ENCODE data around the gene EPSTI1. TPM values are rescaled to one million over a fixed set of nuclear protein-coding genes. Genes with fewer than 3 reads are reported as not detected.
A peak's percentile ranks its signal among the peaks of the same experiment; 100 is the strongest.

EPSTI1 gene
- total and polyA plus RNA-seq, 10 of the 15 experiments (the other 5 are each of a cell fraction or from before 2014, with no cell fraction given), result 4.7 to 32.0 (median 24.2) TPM

DNA sequence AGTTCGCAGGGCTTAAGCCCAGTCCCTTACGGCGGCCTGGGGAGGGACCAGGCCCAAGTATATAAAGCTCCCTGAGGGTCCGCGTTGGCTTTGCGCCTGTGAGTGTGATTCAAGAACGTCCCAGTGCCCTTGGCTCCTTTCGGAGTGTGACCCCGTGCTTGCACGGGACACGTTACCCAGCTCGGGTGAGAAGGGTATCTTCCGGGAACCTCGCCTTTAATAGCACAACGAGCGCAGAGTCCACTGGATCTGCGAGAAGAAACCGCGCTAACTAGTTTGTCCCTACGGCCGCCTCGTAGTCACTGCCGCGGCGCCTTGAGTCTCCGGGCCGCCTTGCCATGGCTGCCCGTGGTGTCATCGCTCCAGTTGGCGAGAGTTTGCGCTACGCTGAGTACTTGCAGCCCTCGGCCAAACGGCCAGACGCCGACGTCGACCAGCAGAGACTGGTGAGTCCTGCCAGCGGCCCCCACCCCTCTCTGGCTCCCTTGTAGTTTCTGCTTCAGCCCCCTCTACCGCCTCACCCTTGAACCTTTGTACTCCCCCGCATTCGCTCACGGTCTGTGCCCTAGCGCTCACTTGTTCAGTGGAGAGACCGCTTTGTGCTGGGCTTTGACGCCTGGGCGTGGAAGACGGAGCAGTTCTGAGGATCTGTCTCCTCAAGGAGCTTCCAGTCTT, 31.4 kb upstream of the EPSTI1 start, which contains the start of gene DNAJC15 (continued):
- TF ChIP-seq, protein P1, sequence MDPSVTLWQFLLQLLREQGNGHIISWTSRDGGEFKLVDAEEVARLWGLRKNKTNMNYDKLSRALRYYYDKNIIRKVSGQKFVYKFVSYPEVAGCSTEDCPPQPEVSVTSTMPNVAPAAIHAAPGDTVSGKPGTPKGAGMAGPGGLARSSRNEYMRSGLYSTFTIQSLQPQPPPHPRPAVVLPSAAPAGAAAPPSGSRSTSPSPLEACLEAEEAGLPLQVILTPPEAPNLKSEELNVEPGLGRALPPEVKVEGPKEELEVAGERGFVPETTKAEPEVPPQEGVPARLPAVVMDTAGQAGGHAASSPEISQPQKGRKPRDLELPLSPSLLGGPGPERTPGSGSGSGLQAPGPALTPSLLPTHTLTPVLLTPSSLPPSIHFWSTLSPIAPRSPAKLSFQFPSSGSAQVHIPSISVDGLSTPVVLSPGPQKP (IDR thresholded peaks at IDR 0.05; ENCODE audit: low read depth, low read length), result no peak
- TF ChIP-seq EZH2 (IDR thresholded peaks at IDR 0.05; ENCODE audit: borderline replicate concordance, control insufficient read depth, low read depth, low read length) (no peak), CREB1 (IDR thresholded peaks at IDR 0.05; ENCODE audit: low read depth) (peak; percentile 71; the same call in 1 of the 2 replicates), KDM1A (IDR thresholded peaks at IDR 0.05; ENCODE audit: borderline replicate concordance) (no peak), ZNF384 (IDR thresholded peaks at IDR 0.05; ENCODE audit: borderline replicate concordance, low read depth, low read length) (no peak), SUPT20H (IDR thresholded peaks at IDR 0.05; ENCODE audit: borderline replicate concordance, control insufficient read depth, low read depth, low read length) (no peak), CHD4 (IDR thresholded peaks at IDR 0.05) (no peak), MEF2A (IDR thresholded peaks at IDR 0.05; ENCODE audit: insufficient read depth, low read depth, low read length) (no peak), CEBPB (IDR thresholded peaks at IDR 0.05; ENCODE audit: borderline replicate concordance in 1 of 2, low read depth in 2 of 2, low read length in 2 of 2) (no peak), JUND (IDR thresholded peaks at IDR 0.05; ENCODE audit: low read depth, low read length) (no peak), GATAD2B (conservative IDR thresholded peaks at IDR 0.05; ENCODE audit: low read depth) (peak; percentile 67; the same call in 1 of the 2 replicates), SP1 (IDR thresholded peaks at IDR 0.05; ENCODE audit: low read depth, low read length) (no peak), EED (IDR thresholded peaks at IDR 0.05; ENCODE audit: low read depth) (no peak; the same call in 1 of the 2 replicates), BMI1 (IDR thresholded peaks at IDR 0.05; ENCODE audit: borderline replicate concordance) (no peak), FOS (IDR thresholded peaks at IDR 0.05; ENCODE audit: borderline replicate concordance, extremely low read depth, insufficient read length) (no peak), MYB (IDR thresholded peaks at IDR 0.05; ENCODE audit: borderline replicate concordance, low read depth, low read length) (no peak), BACH1 (IDR thresholded peaks at IDR 0.05; ENCODE audit: borderline replicate concordance) (no peak), ZNF24 (IDR thresholded peaks at IDR 0.05) (peak; percentile 55; the same call in 1 of the 2 replicates), NFYB (IDR thresholded peaks at IDR 0.05; ENCODE audit: insufficient read depth, low read depth, low read length) (no peak), ESRRA (IDR thresholded peaks at IDR 0.05; ENCODE audit: low read length) (no peak), CREM (IDR thresholded peaks at IDR 0.05; ENCODE audit: low read depth) (peak; percentile 73)
- TF ChIP-seq, protein P2, sequence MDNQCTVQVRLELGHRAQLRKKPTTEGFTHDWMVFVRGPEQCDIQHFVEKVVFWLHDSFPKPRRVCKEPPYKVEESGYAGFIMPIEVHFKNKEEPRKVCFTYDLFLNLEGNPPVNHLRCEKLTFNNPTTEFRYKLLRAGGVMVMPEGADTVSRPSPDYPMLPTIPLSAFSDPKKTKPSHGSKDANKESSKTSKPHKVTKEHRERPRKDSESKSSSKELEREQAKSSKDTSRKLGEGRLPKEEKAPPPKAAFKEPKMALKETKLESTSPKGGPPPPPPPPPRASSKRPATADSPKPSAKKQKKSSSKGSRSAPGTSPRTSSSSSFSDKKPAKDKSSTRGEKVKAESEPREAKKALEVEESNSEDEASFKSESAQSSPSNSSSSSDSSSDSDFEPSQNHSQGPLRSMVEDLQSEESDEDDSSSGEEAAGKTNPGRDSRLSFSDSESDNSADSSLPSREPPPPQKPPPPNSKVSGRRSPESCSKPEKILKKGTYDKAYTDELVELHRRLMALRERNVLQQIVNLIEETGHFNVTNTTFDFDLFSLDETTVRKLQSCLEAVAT (IDR thresholded peaks at IDR 0.05), result peak; percentile 58
- TF ChIP-seq, protein P3, sequence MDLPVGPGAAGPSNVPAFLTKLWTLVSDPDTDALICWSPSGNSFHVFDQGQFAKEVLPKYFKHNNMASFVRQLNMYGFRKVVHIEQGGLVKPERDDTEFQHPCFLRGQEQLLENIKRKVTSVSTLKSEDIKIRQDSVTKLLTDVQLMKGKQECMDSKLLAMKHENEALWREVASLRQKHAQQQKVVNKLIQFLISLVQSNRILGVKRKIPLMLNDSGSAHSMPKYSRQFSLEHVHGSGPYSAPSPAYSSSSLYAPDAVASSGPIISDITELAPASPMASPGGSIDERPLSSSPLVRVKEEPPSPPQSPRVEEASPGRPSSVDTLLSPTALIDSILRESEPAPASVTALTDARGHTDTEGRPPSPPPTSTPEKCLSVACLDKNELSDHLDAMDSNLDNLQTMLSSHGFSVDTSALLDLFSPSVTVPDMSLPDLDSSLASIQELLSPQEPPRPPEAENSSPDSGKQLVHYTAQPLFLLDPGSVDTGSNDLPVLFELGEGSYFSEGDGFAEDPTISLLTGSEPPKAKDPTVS (IDR thresholded peaks at IDR 0.05; ENCODE audit: low read depth, low read length), result no peak
- TF ChIP-seq, protein P4, sequence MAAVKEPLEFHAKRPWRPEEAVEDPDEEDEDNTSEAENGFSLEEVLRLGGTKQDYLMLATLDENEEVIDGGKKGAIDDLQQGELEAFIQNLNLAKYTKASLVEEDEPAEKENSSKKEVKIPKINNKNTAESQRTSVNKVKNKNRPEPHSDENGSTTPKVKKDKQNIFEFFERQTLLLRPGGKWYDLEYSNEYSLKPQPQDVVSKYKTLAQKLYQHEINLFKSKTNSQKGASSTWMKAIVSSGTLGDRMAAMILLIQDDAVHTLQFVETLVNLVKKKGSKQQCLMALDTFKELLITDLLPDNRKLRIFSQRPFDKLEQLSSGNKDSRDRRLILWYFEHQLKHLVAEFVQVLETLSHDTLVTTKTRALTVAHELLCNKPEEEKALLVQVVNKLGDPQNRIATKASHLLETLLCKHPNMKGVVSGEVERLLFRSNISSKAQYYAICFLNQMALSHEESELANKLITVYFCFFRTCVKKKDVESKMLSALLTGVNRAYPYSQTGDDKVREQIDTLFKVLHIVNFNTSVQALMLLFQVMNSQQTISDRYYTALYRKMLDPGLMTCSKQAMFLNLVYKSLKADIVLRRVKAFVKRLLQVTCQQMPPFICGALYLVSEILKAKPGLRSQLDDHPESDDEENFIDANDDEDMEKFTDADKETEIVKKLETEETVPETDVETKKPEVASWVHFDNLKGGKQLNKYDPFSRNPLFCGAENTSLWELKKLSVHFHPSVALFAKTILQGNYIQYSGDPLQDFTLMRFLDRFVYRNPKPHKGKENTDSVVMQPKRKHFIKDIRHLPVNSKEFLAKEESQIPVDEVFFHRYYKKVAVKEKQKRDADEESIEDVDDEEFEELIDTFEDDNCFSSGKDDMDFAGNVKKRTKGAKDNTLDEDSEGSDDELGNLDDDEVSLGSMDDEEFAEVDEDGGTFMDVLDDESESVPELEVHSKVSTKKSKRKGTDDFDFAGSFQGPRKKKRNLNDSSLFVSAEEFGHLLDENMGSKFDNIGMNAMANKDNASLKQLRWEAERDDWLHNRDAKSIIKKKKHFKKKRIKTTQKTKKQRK (IDR thresholded peaks at IDR 0.05; ENCODE audit: low read depth, low read length), result no peak

Data from GM12878 (cell line).